ENCODE data around the gene GTPBP1.

Gene GTPBP1

DNA sequence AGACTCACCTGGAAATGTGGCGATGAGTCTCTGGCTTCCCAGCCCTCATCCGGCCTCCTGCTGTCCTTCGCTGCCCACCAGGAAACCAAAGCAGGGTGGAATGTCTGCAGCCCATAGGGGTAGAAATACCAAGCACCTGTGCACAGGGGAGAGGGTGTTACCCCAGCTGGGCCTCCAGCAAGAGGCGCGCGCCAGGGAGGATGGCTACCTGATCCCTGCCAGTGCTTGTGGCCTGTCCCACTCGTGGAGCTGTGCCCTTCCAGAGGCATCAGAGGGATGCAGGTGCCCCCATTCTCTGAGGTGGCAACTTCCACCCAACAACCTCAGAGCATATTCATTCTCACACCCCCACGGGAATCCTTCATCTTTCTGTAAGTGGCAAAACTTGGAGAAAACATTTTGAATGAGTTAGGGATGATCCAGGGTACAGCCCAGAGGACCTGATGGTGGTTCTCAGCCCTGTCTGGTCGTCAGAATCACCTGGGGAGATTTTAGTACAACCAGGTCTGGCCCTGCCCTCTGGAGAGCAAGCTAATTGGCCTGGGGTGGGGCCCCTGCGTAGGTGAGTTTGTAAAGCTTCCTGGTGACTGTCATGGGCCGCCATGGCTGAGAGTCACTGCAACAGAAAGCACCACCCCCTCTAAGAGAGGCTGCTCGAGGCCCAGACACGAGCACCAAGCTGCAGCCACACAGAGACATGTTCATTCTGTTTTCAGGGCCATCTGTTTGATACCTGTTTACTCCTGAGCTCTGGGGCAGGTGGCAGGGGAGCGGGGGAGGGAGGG is 40.1 kb downstream of the GTPBP1 start:
- H3K4me1 ChIP-seq, result no peaks in the 10 kb centered on the region
- H3K9ac ChIP-seq, result no peak overlapping the region
- H3K27me3 ChIP-seq (ENCODE audit: control insufficient read depth, insufficient read depth, low read length), result no peaks in the 10 kb centered on the region
- H3K4me3 ChIP-seq (ENCODE audit: low read depth, low read length), result no peak overlapping the region
- H3K9me3 ChIP-seq (ENCODE audit: control insufficient read depth, low read length), result no peaks in the 10 kb centered on the region
- H3K36me3 ChIP-seq (ENCODE audit: control insufficient read depth, insufficient read depth, low read length), result no peaks in the 10 kb centered on the region
- no peak overlapping the region for H3K27ac ChIP-seq
- TF ChIP-seq, protein P1, sequence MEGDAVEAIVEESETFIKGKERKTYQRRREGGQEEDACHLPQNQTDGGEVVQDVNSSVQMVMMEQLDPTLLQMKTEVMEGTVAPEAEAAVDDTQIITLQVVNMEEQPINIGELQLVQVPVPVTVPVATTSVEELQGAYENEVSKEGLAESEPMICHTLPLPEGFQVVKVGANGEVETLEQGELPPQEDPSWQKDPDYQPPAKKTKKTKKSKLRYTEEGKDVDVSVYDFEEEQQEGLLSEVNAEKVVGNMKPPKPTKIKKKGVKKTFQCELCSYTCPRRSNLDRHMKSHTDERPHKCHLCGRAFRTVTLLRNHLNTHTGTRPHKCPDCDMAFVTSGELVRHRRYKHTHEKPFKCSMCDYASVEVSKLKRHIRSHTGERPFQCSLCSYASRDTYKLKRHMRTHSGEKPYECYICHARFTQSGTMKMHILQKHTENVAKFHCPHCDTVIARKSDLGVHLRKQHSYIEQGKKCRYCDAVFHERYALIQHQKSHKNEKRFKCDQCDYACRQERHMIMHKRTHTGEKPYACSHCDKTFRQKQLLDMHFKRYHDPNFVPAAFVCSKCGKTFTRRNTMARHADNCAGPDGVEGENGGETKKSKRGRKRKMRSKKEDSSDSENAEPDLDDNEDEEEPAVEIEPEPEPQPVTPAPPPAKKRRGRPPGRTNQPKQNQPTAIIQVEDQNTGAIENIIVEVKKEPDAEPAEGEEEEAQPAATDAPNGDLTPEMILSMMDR (IDR thresholded peaks at IDR 0.05), result no peak
- no peak overlapping the region for H2AFZ ChIP-seq
- H3K79me2 ChIP-seq, result no peaks in the 10 kb centered on the region
- H3K4me2 ChIP-seq (ENCODE audit: low read length), result no peak overlapping the region

DNA sequence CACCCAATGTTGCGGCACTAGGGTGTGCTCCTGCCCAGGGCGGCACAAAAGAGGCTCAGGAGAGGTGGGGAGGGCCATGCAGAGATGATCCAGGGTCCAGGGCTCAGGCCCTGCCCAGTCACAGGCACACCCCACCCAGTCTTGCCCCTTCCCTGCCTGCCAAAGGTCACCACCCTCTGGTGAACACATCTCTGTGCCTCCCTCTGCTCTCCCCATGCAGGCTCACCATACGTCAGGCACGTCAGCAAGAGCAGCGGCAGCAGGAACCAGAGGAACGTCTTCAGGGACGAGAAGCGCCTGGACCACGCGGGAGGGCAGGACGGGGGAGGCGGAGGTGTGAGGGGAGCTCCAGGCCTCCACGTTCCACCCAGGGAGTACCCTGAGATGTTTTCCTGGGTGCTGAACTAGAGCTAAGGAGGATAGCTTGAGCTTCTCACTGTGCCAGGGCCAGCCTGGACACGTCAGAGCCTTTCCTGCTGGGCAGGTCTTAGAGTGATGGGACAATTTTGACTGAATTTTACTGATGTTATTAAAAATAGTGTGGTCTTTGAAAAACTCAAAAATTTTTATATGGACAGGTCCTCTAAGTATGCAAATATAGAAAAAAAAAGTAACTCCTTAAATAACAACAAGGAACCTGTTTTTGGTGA is 42.9 kb downstream of the GTPBP1 start:
- TF ChIP-seq, protein P1 (IDR thresholded peaks at IDR 0.05), result no peak
- Histone ChIP-seq H3K27ac (no peak overlapping the region), H3K9me3 (ENCODE audit: control insufficient read depth, low read length) (no peaks in the 10 kb centered on the region)

DNA sequence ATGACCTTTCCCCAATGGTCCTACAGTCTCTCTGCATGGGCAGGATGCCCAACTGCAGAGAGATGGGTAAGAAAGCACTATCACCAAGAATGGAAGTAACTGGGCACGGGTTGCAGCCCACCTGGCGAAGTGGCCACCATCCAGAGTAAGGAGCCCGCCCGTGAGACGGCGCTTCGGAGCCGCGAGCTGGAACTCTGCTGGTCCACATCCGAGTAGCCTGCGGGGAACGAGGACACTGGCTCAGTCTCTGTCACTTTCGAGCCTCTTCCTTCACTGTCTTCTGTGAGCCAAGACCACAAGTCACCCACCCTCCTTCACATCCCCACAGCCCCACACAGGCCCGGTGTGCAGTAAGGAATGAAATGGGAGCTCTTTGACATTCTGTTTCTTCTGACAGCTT is 44.4 kb downstream of the GTPBP1 start:
- Histone ChIP-seq H3K27ac (no peak overlapping the region), H3K4me2 (ENCODE audit: low read length) (no peak overlapping the region), H3K9me3 (ENCODE audit: control insufficient read depth, low read length) (no peaks in the 10 kb centered on the region), H3K79me2 (no peaks in the 10 kb centered on the region), H3K9ac (no peak overlapping the region), H3K36me3 (ENCODE audit: control insufficient read depth, insufficient read depth, low read length) (no peaks in the 10 kb centered on the region), H3K4me3 (ENCODE audit: low read depth, low read length) (no peak overlapping the region), H2AFZ (no peak overlapping the region), H3K27me3 (ENCODE audit: control insufficient read depth, insufficient read depth, low read length) (no peaks in the 10 kb centered on the region), H3K4me1 (no peaks in the 10 kb centered on the region)
- TF ChIP-seq, protein P1 (IDR thresholded peaks at IDR 0.05), result no peak

More for the DNA sequence above, 42.9 kb downstream of the GTPBP1 start:
- no peak overlapping the region for H2AFZ ChIP-seq
- H3K4me3 ChIP-seq (ENCODE audit: low read depth, low read length), result no peak overlapping the region
- no peak overlapping the region for H3K4me2 ChIP-seq (ENCODE audit: low read length)
- no peaks in the 10 kb centered on the region for H3K36me3 ChIP-seq (ENCODE audit: control insufficient read depth, insufficient read depth, low read length)
- H3K4me1 ChIP-seq, result no peaks in the 10 kb centered on the region
- H3K9ac ChIP-seq, result no peak overlapping the region
- no peaks in the 10 kb centered on the region for H3K27me3 ChIP-seq (ENCODE audit: control insufficient read depth, insufficient read depth, low read length)
- no peaks in the 10 kb centered on the region for H3K79me2 ChIP-seq

DNA sequence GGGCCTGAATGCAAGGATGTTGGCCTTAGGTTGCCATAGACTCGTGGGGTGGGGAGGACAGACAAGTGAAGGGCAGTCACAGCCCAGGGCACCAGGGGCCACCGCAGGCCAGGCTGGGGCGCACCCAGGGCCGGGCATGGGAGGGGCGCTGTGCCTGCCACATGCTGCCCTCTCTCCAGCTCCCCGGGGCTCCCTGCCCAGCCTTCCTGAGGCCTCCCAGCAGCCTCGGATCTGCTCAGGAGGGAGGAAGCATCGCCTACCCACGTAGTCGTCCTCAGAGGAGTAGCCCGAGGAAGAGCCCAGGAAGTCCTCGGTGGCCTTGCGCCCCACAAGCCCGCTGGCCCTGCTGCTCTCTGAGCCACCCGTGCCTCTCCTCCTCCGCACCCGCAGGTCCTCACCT is 44.9 kb downstream of the GTPBP1 start:
- Histone ChIP-seq H3K4me3 (ENCODE audit: low read depth, low read length) (no peak overlapping the region), H3K79me2 (no peaks in the 10 kb centered on the region), H3K9me3 (ENCODE audit: control insufficient read depth, low read length) (no peaks in the 10 kb centered on the region), H3K4me2 (ENCODE audit: low read length) (no peak overlapping the region), H3K27me3 (ENCODE audit: control insufficient read depth, insufficient read depth, low read length) (no peaks in the 10 kb centered on the region), H3K9ac (no peak overlapping the region), H3K36me3 (ENCODE audit: control insufficient read depth, insufficient read depth, low read length) (no peaks in the 10 kb centered on the region), H3K4me1 (no peaks in the 10 kb centered on the region), H2AFZ (no peak overlapping the region), H3K27ac (no peak overlapping the region)
- TF ChIP-seq, protein P1 (IDR thresholded peaks at IDR 0.05), result no peak

All from parathyroid adenoma (tissue), 2 donors.